ENCODE data around the gene BNIP3.

The BNIP3 gene

DNA sequence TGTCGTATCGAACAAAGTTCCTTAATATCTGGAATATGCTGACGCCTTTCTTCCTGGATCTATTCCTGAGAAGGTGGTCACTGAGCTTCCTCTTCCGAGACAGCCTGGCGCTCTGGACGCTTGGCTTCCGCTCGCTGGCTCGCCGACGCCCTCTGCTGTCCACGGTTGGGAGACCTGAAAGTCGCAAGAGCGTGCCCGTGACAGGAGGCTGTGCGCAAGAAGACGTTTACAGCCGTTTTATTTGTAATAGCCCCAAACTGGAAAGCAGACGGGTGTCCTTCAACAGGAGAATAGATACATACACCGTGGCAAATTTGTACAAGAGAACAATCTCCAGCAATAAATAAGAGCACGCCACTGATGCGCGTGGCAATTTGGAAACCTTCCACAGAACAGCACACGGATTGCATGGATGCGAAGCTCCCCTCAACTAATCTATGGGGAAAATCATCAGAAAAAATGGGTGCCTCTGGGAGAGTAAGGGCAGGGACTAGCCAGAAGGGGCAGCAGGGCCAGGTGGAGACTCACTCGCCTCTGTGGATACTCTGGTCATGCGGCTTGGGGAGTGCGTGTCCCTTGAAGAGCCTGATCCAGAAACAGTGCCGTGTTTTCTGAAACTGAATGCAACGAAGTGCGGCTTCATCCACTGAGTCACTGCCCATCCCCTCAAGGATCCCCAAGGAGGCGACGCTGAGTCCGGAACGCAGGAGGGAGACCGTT is 41.5 kb upstream of the BNIP3 start:
- TF ChIP-seq SPI1 (IDR thresholded peaks at IDR 0.05; ENCODE audit: borderline replicate concordance, low read depth): peak; percentile 6; the same call in 1 of the 2 replicates
- TF ChIP-seq, protein P1, sequence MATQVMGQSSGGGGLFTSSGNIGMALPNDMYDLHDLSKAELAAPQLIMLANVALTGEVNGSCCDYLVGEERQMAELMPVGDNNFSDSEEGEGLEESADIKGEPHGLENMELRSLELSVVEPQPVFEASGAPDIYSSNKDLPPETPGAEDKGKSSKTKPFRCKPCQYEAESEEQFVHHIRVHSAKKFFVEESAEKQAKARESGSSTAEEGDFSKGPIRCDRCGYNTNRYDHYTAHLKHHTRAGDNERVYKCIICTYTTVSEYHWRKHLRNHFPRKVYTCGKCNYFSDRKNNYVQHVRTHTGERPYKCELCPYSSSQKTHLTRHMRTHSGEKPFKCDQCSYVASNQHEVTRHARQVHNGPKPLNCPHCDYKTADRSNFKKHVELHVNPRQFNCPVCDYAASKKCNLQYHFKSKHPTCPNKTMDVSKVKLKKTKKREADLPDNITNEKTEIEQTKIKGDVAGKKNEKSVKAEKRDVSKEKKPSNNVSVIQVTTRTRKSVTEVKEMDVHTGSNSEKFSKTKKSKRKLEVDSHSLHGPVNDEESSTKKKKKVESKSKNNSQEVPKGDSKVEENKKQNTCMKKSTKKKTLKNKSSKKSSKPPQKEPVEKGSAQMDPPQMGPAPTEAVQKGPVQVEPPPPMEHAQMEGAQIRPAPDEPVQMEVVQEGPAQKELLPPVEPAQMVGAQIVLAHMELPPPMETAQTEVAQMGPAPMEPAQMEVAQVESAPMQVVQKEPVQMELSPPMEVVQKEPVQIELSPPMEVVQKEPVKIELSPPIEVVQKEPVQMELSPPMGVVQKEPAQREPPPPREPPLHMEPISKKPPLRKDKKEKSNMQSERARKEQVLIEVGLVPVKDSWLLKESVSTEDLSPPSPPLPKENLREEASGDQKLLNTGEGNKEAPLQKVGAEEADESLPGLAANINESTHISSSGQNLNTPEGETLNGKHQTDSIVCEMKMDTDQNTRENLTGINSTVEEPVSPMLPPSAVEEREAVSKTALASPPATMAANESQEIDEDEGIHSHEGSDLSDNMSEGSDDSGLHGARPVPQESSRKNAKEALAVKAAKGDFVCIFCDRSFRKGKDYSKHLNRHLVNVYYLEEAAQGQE (IDR thresholded peaks at IDR 0.05; ENCODE audit: insufficient replicate concordance, low read depth): no peak
- TF ChIP-seq, protein P2, sequence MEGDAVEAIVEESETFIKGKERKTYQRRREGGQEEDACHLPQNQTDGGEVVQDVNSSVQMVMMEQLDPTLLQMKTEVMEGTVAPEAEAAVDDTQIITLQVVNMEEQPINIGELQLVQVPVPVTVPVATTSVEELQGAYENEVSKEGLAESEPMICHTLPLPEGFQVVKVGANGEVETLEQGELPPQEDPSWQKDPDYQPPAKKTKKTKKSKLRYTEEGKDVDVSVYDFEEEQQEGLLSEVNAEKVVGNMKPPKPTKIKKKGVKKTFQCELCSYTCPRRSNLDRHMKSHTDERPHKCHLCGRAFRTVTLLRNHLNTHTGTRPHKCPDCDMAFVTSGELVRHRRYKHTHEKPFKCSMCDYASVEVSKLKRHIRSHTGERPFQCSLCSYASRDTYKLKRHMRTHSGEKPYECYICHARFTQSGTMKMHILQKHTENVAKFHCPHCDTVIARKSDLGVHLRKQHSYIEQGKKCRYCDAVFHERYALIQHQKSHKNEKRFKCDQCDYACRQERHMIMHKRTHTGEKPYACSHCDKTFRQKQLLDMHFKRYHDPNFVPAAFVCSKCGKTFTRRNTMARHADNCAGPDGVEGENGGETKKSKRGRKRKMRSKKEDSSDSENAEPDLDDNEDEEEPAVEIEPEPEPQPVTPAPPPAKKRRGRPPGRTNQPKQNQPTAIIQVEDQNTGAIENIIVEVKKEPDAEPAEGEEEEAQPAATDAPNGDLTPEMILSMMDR (IDR thresholded peaks at IDR 0.05; ENCODE audit: insufficient read depth, low read length): peak; percentile 75
- H3K27me3 ChIP-seq (ENCODE audit: insufficient read depth, poor library complexity, severe bottlenecking): peaks cover 7% of the 10 kb centered on the region
- H3K27ac ChIP-seq (replicated peaks): no peak overlapping the region
- no peak overlapping the region for H3K4me3 ChIP-seq (replicated peaks; ENCODE audit: insufficient read depth, low read length)
- DNase-seq (ENCODE audit: low read depth in 1 of 2, low spot score in 1 of 2): peak; percentile 68 to 81

DNA sequence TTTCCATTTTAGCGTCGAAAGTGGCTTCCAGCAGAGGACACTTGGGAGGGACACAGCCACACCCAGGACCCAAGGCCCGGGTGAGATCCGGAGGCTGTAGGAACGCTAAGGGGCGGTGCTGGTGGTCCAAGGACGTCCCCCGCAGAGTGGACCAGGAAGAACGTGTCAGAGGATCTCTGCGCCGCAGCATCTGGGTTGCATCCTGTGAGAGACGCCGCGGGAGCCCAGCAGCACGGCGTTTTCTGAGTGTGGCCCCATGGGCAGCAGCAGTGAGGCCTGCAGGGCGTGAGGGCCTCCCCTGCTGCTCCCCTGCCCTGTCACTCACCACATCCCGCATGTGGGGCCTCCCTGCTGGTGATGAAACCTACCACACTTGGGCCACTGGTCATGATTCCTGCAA is 40.5 kb upstream of the BNIP3 start:
- TF ChIP-seq, protein P2 (IDR thresholded peaks at IDR 0.05; ENCODE audit: insufficient read depth, low read length): no peak
- TF ChIP-seq GABPA (IDR thresholded peaks at IDR 0.05; ENCODE audit: low read depth) (no peak), POLR2AphosphoS5 (IDR thresholded peaks at IDR 0.05; ENCODE audit: low read depth) (no peak), SPI1 (IDR thresholded peaks at IDR 0.05; ENCODE audit: borderline replicate concordance, low read depth) (no peak)
- TF ChIP-seq, protein P1 (IDR thresholded peaks at IDR 0.05; ENCODE audit: insufficient replicate concordance, low read depth): no peak
- no peak for DNase-seq (ENCODE audit: low read depth in 1 of 2, low spot score in 1 of 2)
- H3K27ac ChIP-seq (replicated peaks): no peak overlapping the region
- H3K27me3 ChIP-seq (ENCODE audit: insufficient read depth, poor library complexity, severe bottlenecking): peaks cover 6% of the 10 kb centered on the region
- no peak overlapping the region for H3K4me3 ChIP-seq (replicated peaks; ENCODE audit: insufficient read depth, low read length)

DNA sequence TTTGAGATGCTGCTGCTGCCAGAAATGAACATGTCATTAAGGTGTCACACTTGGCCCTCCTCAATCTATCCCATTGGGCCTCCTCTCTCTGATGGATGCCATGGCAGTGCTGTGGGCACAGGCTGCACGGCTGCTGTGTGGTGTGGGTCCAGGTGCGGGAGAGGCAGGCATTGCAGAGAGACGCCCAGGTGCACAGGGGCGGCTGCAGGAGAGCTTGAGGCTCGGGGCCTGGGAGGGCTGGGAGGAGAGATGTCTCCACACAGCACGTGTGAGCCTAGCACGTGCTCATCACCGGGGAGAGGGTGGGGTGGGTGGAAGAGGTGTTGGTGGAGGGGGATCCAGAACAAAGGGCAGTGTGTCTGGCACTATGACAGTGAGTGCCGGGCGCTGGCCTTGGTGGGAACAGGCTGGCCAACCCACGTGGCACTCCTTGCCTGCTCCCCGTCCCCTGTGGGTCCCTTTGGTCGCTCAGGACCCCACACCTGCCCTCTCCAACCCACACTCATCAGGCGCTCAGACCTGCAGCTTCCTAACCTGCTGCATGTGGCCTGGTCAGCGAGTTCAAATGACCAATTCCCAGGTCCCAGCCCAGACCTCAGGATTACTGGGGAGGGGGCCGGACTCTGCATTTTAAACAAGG is 39.9 kb upstream of the BNIP3 start:
- no peak overlapping the region for H3K27ac ChIP-seq (replicated peaks)
- TF ChIP-seq, protein P1 (IDR thresholded peaks at IDR 0.05; ENCODE audit: insufficient replicate concordance, low read depth): no peak
- no peak for TF ChIP-seq SPI1 (IDR thresholded peaks at IDR 0.05; ENCODE audit: borderline replicate concordance, low read depth)
- no peak for TF ChIP-seq GABPA (IDR thresholded peaks at IDR 0.05; ENCODE audit: low read depth)
- TF ChIP-seq, protein P2 (IDR thresholded peaks at IDR 0.05; ENCODE audit: insufficient read depth, low read length): no peak
- no peak for TF ChIP-seq POLR2AphosphoS5 (IDR thresholded peaks at IDR 0.05; ENCODE audit: low read depth)
- peaks cover 6% of the 10 kb centered on the region for H3K27me3 ChIP-seq (ENCODE audit: insufficient read depth, poor library complexity, severe bottlenecking)
- H3K4me3 ChIP-seq (replicated peaks; ENCODE audit: insufficient read depth, low read length): no peak overlapping the region
- DNase-seq (ENCODE audit: low read depth in 1 of 2, low spot score in 1 of 2): no peak
